NCI-H1417 (cell line): Measurements from ENCODE around the gene GCM1.
"Not testable (repeated sequence)": the region's sequence is repeated elsewhere in the genome, so short reads cannot be mapped to it uniquely, and the experiment has no call there.

Experiments
- DNase-seq, 3 experiments: peaks; one replicate each; lab custom pipeline; 2025; lab: John Stamatoyannopoulos, UW

GCM1 gene, protein sequence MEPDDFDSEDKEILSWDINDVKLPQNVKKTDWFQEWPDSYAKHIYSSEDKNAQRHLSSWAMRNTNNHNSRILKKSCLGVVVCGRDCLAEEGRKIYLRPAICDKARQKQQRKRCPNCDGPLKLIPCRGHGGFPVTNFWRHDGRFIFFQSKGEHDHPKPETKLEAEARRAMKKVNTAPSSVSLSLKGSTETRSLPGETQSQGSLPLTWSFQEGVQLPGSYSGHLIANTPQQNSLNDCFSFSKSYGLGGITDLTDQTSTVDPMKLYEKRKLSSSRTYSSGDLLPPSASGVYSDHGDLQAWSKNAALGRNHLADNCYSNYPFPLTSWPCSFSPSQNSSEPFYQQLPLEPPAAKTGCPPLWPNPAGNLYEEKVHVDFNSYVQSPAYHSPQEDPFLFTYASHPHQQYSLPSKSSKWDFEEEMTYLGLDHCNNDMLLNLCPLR

DNA sequence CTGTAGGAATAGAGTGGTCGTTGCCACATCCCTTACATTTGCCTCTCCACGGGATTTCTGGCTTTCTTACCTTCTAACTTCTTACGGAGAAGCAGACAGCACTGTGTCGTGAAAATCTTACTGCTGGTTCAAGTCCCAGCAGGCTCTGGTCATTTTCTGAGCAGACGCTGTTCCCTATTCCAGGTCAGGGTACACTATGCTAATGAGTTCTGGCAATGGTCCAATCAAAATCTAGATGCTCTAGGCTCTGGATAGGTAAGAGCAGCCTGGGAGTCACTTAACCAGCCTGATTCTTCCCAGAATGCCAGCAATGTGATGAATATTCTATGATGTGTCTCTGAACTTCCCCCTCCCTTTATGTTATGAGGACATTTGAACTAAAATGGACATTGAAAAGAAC is at the start of gene GCM1:
Gene GCM1, minus strand, starts transcription at position 158 of the 400 bp plus-strand sequence. CDS start 3,209 bp downstream, outside the sequence.
- no peak for DNase-seq

DNA sequence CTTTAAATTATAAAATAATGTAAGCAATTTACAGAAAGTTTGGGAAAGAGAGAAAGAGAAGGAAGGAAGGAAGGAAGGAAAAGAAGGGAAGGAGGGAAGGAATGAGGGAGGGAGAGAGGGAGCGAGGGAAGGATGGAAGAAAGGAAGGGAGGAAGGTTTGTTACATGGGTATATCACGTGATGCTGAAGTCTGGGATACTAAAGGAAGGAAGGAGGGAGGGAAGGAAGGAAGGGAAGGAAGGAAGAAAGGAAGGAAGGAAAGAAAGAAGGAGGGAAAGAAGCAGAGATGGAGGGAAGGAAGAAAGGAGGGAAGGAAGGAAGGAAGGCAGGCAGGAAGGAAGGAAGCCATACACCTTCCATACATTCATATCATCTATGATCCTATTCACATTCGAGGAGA is 48.9 kb upstream of the GCM1 start:
- no peak for DNase-seq

DNA sequence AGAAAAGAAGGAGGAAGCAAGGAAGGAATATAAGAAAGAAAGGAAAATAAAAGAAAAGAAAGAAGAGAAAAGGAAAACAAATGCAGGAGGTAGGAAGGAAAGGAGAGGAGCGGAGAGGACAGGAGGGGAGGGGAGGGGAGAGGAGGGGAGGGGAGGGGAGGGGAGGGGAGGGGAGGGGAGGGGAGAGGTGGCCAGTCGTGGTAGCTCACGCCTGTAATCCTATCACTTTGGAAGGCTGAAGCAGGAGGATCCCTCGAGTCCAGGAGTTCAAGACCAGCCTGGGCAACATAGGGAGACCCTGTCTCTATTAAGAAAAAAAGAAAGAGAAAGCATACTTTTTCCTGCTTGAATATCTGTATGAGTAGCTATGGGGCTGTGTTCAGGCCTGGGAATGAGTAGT is 46.4 kb upstream of the GCM1 start:
- DNase-seq: no peak

DNA sequence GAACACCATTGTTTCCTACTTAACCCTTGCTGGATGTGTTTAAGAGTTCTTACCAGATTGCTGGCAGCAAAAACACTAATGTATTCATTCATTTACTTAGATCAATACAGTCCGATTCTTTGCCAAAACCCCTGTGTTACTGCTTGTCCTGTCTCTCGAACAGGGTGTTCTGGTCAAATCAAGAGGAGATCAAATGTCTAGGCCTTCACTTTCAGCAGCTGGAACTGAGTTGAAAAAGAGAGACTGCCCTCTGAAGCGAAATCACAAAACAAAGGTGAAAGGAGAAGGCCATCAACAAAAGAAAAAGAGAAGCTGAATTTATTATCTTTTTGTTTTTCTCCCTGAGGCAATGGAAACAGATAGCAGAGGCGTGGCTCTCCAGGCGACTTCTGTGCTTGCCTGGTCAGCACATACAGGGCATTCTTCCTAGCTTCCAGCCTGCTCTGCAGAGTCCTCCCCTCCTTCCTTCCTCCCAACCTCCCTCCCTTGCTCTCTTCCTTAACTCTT is 44.1 kb upstream of the GCM1 start:
- DNase-seq: peak in 2 of 3 experiments; percentile 60 to 71

DNA sequence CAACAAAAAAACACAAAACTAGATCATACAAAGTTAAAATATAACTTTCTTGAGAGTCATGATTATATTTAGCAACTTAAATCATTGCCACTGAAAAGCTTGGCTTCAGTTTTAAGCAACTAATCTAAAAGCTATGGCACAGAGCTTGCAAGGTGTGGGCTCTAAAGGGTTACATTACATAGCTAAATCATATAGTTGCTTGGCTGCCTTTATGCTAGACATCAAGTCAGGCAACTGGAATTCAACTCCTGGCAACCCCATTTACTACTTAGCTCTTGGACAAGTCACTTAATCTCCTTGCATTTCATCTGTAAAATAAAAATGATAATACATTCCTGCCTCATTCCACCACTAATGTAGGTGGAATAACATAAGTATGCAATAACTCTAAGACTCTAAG is 40.9 kb upstream of the GCM1 start:
- no peak for DNase-seq

DNA sequence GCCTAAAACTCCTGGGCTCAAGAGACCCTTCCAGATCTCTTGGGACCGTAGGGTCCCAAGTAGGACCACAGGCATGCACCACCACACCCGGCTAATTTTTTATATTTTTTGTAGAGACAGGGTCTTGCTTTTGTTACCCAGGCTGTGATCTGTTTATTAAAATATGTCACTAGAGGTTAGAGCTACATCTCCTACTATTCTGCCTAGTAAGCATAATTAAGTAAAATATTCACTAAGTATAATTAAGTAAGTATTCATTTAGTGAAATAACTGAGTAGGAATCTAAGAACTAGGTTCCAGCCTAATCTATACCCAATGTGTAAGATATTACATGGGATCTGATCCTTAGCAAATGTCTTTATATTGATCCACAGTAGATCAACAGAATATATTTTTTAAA is 40.2 kb upstream of the GCM1 start:
- DNase-seq: no peak

DNA sequence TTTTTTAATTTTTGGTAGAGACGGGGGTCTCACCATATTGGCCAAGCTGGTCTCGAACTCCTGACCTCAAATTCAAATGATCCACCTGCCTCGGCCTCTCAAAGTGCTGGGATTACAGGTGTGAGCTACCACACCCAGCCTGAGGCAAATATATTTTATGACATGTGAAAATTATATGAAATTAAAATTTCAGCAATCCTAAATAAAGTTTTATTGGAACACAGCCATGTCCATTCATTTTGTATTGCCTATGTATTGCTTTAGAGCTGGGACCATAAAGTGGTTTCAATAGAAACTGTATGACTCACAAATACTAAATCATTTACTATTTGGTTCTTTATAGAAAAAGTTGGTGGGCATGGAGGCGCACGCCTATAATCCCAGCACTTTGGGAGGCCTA is 32.0 kb upstream of the GCM1 start:
- DNase-seq: no peak

DNA sequence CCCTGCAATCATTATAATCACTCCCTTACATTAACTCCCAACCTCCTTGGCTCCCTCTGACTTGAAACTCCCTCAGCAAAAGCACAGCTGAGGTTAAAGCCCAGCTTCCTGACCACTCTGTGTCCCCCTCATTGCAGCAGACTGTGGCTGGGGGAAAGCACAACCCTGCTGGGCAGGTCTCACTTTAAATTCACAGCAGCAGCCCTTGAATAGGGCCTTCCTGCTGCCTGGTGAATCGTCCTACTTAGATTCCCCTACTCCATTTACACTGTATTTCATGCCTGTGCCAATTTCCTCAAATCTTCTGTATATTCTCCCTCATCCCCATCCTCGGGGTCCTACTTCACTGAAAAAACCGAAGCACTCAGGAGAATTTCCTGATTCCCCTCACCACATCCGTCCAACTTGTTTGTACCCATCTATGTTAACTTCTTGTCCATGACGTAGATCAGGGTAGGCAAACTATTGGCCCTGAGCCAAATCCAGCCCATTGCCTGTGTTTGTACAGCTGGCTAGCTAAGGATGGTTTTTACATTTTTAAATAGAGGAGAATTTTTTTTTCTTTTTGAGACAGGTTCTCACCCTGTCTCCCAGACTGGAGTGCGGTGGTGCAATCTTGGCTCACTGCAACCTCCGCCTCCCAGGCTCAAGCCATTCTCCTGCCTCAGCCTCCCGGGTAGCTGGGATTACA is 31.5 kb upstream of the GCM1 start:
- peak; percentile 70 to 95 (median 86) for DNase-seq

DNA sequence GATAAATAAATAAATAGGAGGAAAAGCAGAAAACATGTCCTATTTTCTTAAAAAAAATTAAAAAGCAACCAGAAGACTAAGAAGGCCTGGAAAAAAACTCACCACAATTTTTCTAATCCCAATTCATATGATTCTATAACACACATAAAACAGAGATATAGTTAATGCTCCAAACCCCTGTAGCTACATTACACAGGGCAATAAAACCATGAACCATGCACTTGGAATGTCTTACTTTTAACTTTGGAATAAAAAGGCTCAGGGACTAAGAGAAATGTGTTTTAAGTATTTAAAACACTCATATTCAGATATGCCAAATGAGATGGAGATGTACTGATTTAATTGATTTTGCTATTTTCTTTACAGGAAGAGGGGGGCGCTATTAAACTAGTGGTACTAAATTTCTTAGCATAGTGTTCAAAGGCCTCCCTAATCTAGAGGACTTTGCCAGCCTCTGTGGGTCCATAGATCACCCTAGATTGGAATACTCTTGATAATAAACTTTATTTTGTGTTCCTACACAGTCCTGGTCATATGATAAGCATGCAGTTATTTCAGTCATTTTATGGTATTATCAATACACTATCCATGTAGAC is 30.3 kb upstream of the GCM1 start:
- no peak for DNase-seq

DNA sequence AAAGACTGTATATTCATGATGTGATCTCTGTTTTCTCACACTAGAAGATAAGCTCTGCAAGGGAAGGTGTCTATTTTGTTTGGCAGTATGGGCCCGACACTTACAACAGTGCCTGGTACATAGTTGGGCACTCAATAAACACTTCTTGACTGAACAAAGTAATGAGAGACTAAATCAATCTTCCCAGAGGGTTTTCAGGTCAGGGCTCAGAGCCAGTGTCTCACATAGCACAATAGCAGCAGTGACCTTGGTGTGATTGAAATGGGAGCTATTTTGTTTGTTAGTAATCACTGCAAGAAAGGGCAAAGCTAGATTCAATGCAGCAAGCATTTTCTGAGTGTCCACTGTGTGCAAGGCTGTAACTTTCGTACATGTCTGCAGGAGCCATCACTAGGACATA is 26.4 kb upstream of the GCM1 start:
- DNase-seq: no peak

DNA sequence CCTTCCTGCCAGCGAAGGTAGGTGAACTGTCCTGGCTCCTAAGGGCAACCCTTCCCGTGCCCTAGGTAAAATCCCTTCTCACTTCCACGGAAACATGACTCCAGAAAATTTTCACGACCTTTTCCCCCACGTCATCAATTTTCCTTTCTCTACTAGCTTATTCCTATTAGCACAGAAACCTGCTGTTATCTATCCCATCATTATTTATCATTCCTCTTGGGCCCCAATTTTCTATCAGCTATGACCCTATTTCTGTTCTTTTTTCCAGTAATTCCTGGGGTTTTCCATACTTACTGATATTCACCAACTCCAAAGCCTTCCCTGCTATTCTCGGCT is 23.8 kb upstream of the GCM1 start:
- DNase-seq: no peak

DNA sequence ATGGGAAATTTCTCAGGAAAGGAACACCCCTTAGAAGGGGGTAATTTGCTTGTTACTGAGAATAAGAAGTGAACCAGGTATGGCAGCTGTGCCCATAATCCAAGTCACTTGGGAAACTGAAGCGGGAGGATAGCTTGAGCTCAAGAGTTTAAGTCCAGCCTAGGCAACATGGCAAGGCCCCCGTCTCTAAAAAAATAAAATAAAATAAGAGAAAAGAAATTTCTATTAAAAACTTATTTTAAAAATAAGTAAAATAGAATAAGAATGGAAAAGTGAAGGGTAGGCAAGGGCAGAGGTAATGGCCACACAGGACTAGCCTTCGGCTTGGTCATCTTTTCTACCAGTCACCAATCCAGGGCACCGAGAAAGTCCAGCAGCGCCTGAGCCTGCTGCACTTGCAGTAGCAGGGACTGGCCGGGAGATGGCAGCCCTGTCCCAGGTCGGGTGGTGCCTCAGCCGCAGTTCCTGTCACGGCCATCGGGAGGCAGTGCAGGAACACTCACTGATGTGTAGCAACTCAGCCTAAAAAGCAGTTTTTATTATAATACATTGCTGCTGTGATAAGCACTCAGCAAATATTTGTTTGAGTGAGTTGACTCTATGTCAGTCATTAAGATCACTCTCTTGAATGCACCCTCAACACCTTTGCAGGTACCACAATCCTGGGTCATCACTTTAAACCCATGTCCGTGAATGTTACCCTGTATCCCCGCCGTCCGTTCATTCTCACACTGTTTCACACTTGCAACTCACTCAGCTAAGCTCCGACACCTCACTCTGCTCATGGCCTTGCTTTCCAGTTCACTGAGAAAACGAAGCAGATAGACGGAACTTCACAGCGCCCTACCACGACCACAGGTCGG is 23.2 kb upstream of the GCM1 start:
- DNase-seq: peak; percentile 67 to 86 (median 78)

DNA sequence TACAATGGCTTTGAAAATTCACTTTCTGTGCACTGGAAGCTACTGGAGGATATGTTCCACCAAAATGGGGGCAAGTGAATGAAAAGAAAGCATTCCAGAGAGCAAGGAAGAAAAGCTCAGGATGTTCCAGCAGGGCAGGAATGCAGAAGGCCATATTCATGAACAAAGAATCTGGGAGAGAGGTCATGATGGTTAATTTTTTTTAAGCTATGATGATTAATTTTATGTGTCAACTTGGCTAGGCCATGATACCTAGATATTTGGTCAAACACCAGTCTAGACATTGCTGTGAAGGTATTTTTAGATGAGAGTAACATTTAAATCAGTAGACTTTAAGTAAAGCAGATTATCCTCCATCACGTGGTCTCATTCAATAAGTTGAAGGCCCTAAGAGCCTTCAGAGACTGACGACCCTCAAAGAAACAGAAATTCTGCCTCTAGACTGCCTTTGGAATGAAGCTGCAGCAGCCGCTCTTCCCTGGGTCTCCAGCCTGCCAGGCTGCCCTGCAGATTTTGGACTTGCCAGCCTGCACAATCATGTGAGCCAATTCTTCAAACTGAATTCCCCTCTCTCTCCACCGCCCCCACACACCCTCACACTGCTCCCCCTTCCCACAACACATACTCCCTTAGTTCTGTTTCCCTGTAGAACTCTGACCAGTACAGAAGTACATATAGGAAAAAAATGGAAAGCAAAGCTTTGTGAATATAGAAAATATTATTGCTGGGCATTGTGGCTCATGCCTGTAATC is 20.1 kb upstream of the GCM1 start:
- no peak for DNase-seq

DNA sequence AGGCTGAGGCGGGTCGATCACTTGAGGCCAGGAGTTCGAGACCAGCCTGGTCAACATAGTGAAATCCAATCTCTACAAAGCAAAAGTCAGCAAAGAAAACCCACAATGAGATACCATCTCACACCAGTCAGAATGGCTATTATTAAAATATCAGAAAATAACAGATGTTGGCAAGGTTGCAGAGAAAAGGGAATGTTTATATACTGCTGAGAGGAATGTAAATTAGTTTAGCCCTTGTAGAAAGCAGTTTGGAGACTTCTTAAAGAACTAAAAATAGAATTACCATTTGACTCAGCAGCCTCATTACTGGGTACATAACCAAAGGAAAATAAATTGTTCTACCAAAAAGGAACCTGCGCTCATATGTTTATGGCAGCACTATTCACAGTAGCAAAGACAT is 16.7 kb upstream of the GCM1 start:
- no peak for DNase-seq

DNA sequence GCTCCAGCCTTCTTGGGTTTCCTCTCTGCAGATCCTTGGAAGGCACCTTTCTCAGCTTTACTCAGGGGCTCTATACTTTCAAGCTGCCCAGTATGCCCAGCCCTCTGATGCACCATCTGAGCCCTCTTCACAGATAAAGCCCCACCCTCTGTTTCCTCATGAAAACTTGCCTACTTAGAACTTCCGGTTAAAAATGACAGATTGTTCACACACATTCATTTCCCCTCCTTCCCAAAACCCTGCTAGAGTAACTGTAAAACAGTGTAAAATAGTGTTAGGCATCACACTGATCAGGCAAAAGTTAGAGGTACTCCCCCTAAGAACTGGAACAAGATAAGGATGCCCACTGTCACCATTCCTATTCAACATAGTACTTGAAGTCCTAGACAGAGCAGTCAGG is 14.0 kb upstream of the GCM1 start:
- no peak for DNase-seq

DNA sequence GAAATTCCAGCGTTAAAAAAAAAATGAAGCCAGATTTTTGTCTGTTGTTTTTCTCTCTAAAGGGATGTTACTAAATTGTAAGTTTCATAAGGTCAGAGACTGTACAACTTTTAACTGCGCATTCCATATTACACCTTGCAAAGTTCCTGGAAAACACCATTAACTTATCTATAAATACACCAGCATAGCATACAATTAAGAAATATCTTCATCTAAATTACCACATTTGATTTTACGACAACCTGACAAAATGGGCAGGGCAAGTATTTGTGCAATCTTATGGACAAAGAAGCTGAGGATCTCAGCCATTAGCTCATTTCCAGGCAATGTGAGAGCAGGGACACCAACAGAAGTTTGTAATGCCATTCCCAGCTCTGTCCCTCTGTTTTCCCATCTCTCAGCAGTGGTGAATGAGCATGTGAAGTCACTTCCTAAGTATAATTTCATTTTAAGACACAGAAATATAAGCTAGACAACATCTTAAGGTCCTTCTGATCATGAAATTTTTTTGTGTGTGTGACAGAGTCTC is 12.9 kb upstream of the GCM1 start:
- DNase-seq: no peak

DNA sequence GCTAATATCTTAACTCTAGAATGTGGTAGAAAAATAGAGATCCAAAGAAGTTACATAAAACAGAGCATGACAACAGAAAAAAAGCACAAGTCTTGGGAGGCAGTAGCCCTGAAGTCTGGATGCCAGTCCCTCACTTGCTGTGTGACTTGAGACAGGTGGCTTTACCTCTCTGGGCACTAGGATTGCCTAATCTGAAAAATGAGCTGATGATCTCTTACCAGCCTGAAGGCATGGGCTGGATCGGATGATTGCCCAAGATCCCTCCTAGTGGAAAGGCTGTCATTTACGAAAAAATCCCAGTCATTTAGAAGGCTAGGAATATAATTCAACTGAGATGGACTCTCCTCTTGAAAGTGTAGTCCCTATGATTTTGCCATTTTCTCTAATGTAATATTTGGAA is 10.9 kb upstream of the GCM1 start:
- no peak for DNase-seq

DNA sequence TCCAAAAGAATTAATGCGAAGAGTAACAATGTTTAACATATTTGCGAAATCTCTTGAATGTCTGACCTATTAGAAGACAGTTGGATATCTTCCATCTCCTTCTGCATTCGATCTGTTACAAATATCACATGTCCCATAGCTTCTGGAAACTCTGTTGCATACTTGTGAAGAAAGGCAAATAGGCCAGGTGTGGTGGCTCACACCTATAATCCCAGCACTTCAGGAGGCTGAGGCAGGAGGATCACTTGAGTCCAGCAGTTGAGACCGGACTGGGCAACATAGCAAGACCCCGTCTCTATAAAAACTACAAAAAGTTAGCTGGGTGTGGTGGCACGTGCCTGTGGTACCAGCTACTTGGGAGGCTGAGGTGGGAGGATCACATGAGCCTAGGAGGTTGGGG is 9.4 kb upstream of the GCM1 start:
- DNase-seq: not testable (repeated sequence)

DNA sequence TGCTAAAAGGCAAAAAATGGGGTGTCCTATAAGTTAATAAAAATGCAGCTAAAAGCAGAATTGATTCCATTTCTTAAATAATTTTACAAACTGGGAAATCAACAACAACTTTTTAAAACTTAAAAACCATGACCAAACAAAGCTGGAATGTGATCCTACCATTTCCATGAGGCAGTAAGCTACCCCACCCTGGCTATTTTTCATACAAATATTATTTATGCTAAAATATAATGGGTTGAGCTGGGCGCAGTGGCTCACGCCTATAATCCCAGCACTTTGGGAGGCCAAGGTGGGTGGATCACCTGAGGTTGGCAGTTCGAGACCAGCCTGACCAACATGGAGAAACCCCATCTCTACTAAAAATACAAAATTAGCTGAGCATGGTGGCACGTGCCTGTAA is 6.6 kb upstream of the GCM1 start:
- DNase-seq: not testable (repeated sequence)

DNA sequence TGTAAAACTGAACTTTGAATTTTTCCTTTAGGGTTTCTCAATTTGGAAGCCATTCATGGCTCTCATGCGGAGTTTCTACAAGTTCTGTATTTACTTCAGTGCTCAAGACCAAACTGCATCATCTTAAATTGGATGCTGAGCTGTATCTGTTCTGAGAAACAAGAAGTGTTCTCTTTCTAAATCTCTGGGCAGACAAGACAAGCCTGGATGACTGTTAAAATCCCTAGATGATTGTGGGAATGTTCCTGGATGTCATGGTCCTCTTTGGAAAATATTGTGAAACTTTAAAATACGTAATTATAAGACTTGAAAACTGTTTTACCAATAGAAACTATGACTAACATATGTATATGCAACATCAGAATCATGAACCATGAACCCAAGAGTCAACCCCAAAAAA is 6.2 kb upstream of the GCM1 start:
- no peak for DNase-seq

DNA sequence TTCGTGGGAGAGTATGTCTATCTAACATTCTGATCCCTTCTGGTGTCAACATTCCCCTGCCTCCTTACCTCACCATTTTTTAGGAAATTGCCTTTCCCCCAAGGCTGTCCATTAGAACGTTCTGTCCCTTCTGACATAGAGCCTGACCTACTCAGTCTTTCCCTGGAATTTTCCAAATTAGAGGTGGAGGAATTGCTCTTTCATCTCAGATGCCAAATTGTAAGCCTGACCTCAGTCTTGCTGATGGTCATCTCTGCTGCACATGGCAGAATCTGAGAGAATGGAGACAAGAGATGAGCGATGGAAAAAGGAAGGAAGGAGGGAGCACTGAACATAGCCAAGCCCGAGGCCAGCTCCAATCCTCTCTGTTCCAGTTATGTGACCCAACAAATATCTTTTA is 5.4 kb upstream of the GCM1 start:
- DNase-seq: no peak
